ENCODE results near the gene ZNF611.
"Not testable (repeated sequence)": the region's sequence is repeated elsewhere in the genome, so short reads cannot be mapped to it uniquely, and the experiment has no call there.

ZNF611 gene

GRCh38 chr19:52742516-52742915 is 7.7 kb upstream of the ZNF611 start:
- no peak for TF ChIP-seq CTCF (conservative IDR thresholded peaks at IDR 0.05; ENCODE audit: low read depth)
- no peak for DNase-seq (ENCODE audit: low spot score)
- CTCF ChIA-PET, result no interaction called here
- POLR2A ChIA-PET (ENCODE audit: low non-redundant PET), result no interaction called here
- no peak overlapping the region for H3K27ac ChIP-seq

- POLR2A ChIA-PET (ENCODE audit: low non-redundant PET), result no interaction called here
- DNase-seq (ENCODE audit: low spot score), result no peak
- H3K27ac ChIP-seq, result no peak overlapping the region
- CTCF ChIA-PET, result no interaction called here
- TF ChIP-seq CTCF (conservative IDR thresholded peaks at IDR 0.05; ENCODE audit: low read depth), result no peak
Measured at GRCh38 chr19:52741951-52742485, 7.2 kb upstream of the ZNF611 start.

- CTCF ChIA-PET, H3K27ac ChIP-seq: not testable (repeated sequence)
Measured at GRCh38 chr19:52741371-52741770, 6.5 kb upstream of the ZNF611 start.

GRCh38 chr19:52739576-52739975 is 4.7 kb upstream of the ZNF611 start:
- no peak for TF ChIP-seq CTCF (conservative IDR thresholded peaks at IDR 0.05; ENCODE audit: low read depth)
- CTCF ChIA-PET, result no interaction called here

More at GRCh38 chr19:52741371-52741770, 6.5 kb upstream of the ZNF611 start:
- DNase-seq (ENCODE audit: low spot score); POLR2A ChIA-PET (ENCODE audit: low non-redundant PET): not testable (repeated sequence)

GRCh38 chr19:52735734-52736133 is 890 bp upstream of the ZNF611 start:
- no peak for DNase-seq (ENCODE audit: low spot score)
- no peak for TF ChIP-seq CTCF (conservative IDR thresholded peaks at IDR 0.05; ENCODE audit: low read depth)
- ChIA-PET CTCF (interaction anchor here (0.7 kb wide), 1 partner anchor 420 kb away, joined by 5 read pairs; no protein-coding TSS in a partner anchor), POLR2A (ENCODE audit: low non-redundant PET) (interaction anchor here (0.6 kb wide), 1 partner anchor 450 kb away, joined by 8 read pairs; no protein-coding TSS in a partner anchor)
- H3K27ac ChIP-seq, result peak overlapping the region; percentile 84

More at GRCh38 chr19:52739576-52739975, 4.7 kb upstream of the ZNF611 start:
- POLR2A ChIA-PET (ENCODE audit: low non-redundant PET), result no interaction called here
- no peak overlapping the region for H3K27ac ChIP-seq
- DNase-seq (ENCODE audit: low spot score), result no peak

GRCh38 chr19:52734331-52734892 is 432 bp downstream of the ZNF611 start:
- peak; percentile 20 for DNase-seq (ENCODE audit: low spot score)
- ChIA-PET CTCF (no interaction called here), POLR2A (ENCODE audit: low non-redundant PET) (no interaction called here)
- H3K27ac ChIP-seq, result peak overlapping the region; percentile 84
- no peak for TF ChIP-seq CTCF (conservative IDR thresholded peaks at IDR 0.05; ENCODE audit: low read depth)

GRCh38 chr19:52726051-52726450 is 8.8 kb downstream of the ZNF611 start:
- DNase-seq (ENCODE audit: low spot score); POLR2A ChIA-PET (ENCODE audit: low non-redundant PET); H3K27ac ChIP-seq; CTCF ChIA-PET: not testable (repeated sequence)
